GM23338 (cell line): ENCODE data around the gene GLA. TPM values are rescaled to one million over a fixed set of nuclear protein-coding genes. Genes with fewer than 3 reads are reported as not detected.

Experiments used
- polyA plus RNA-seq: library from polyadenylated mRNA; unstranded; fragments of >200 nt; fragmentation: Nextera tagmentation; extraction: Ambion mirVana; gene quantifications from 2 replicates; pipeline ENCODE4 v1.2.1, GENCODE V29; 2016
- total RNA-seq: library from RNA; depleted of rRNA; stranded (reverse); fragments of >200 nt; shearing (Covaris generic); gene quantifications from 2 replicates; pipeline ENCODE4 v1.2.3, GENCODE V29; 2014; rRNA removed

GLA gene
- total and polyA plus RNA-seq, 2 experiments from 2014 or later: 34.7 to 44.4 TPM

Other genes starting within 250 kb of the GLA start
- 0.24 and 0.39 TPM in 2 replicates for gene DRP2, start 188.1 kb downstream of the GLA start, total RNA-seq
- gene DRP2, start 188.1 kb downstream of the GLA start, polyA plus RNA-seq: 0.09 TPM in 1 of 2 replicates, not detected in the other
- gene TAF7L, start 116.6 kb downstream of the GLA start, total RNA-seq: 0.58 TPM in 1 of 2 replicates, not detected in the other
- gene TAF7L, start 116.6 kb downstream of the GLA start, polyA plus RNA-seq: 0.37 and 0.66 TPM in 2 replicates
- gene TIMM8A, start 59.2 kb downstream of the GLA start, total RNA-seq: 19.3 and 23.5 TPM in 2 replicates
- 38.3 and 41.7 TPM in 2 replicates for gene TIMM8A, start 59.2 kb downstream of the GLA start, polyA plus RNA-seq
- gene BTK, start 21.7 kb downstream of the GLA start, total RNA-seq: 0.16 and 0.31 TPM in 2 replicates
- gene BTK, start 21.7 kb downstream of the GLA start, polyA plus RNA-seq: 0.19 and 0.68 TPM in 2 replicates
- gene RPL36A, start 16.9 kb downstream of the GLA start, total RNA-seq: 901 and 2,255 TPM in 2 replicates
- gene RPL36A, start 16.9 kb downstream of the GLA start, polyA plus RNA-seq: 1,348 and 1,607 TPM in 2 replicates
- 59.2 and 60.5 TPM in 2 replicates for gene HNRNPH2, start 297 bp upstream of the GLA start, total RNA-seq
- gene HNRNPH2, start 297 bp upstream of the GLA start, polyA plus RNA-seq: 68.9 and 80.1 TPM in 2 replicates
- 12.9 and 13.3 TPM in 2 replicates for gene ARMCX4, start 77.5 kb upstream of the GLA start, total RNA-seq
- gene ARMCX4, start 77.5 kb upstream of the GLA start, polyA plus RNA-seq: 9.3 and 11.9 TPM in 2 replicates
- 22.9 and 26.9 TPM in 2 replicates for gene ARMCX1, start 142.6 kb upstream of the GLA start, total RNA-seq
- gene ARMCX1, start 142.6 kb upstream of the GLA start, polyA plus RNA-seq: 27.9 and 28.0 TPM in 2 replicates
- gene ARMCX6, start 210.1 kb upstream of the GLA start, total RNA-seq: 21.2 and 23.8 TPM in 2 replicates
- gene ARMCX6, start 210.1 kb upstream of the GLA start, polyA plus RNA-seq: 16.0 and 27.0 TPM in 2 replicates
- gene ARMCX3, start 215.2 kb upstream of the GLA start, total RNA-seq: 16.5 and 17.9 TPM in 2 replicates
- 11.8 and 14.4 TPM in 2 replicates for gene ARMCX3, start 215.2 kb upstream of the GLA start, polyA plus RNA-seq